Measurements from ENCODE around the gene RAB10.
"Not testable (repeated sequence)": the region's sequence is repeated elsewhere in the genome, so short reads cannot be mapped to it uniquely, and the experiment has no call there.

RAB10 gene

DNA sequence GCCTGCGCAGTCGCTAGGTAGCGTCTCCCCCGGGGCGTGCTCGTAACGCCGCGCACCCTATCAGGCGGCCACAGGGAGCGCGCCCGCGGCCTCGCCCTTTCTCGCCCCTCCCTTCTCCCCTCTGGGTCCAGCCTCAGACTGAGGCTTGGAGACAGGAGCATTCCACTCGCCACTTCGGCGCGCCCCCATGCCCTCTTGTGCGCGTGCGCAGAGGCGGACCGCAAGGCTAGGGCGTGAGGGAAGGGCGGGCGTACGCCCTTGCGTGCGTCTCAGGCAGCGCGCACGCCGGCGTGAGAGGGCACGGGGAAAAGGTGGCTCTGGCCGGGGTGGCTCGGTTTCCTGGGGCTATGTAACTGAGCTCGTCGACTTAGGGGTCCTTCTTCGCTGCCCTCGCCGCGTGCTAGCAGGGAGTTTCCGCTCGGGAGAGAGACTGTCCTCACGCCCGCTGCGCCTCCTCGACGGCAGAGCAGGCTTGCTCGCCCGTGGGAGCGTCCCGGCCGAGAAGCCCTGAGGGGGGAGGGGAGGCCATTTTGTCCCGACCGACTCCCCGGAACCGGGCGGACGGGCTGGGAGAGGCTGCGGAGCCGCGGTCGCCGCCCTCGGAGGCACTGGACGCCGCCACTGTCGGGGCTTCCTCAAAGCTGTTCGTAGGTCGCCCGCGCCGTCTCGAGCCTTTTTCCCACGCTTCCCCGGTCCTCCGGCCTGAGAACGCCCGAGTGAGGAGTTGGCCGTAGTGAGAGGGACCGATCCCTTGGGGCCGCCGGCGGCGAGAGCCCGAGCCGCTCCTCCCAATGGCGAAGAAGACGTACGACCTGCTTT lies at the start of gene RAB10:
Gene RAB10, plus strand, starts transcription at position 267 of the 819 bp plus-strand sequence. Its CDS starts 525 bp downstream, at position 792.
- peak; percentile 90 to 94 for ATAC-seq

DNA sequence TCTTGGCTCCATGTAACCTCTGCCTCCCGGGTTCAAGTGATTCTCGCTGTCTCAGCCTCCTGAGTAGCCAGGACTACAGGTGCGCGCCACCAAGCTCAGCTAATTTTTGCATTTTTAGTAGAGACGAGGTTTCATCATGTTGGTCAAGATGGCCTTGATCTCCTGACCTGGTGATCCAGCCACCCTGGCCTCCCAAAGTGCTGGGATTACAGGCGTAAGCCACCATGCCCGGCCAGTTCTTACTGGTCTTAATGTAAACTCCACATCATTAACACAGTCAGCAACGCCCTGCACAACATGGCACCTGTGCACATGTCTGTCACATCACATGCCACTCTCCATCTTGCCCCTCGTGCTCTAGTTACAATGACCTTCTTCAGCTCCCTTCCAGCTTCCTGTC lies 45.8 kb upstream of the RAB10 start:
- no peak for ATAC-seq

GRCh38 chr2:25989154-25989553 lies 44.7 kb upstream of the RAB10 start:
- ATAC-seq, result no peak

- no peak for ATAC-seq
These were observed 41.9 kb upstream of the RAB10 start for GRCh38 chr2:25991965-25992364.

DNA sequence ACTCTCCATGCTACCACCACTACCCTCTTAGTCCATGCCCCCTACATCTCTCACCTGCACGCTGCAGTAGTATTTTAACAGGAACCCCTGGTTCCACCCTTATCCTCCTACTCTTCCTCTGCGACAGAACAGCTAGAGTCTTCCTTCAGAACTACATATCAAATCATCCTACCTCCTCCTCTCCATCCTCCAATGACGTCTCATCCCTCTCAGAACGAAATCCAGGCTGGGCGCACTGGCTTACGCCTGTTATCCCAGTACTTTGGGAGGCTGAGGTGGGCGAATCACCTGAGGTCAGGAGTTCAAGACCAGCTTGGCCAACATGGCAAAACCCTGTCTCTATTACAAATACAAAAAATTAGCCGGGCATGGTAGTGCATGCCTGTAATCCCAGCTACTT lies 41.3 kb upstream of the RAB10 start:
- no peak for ATAC-seq

DNA sequence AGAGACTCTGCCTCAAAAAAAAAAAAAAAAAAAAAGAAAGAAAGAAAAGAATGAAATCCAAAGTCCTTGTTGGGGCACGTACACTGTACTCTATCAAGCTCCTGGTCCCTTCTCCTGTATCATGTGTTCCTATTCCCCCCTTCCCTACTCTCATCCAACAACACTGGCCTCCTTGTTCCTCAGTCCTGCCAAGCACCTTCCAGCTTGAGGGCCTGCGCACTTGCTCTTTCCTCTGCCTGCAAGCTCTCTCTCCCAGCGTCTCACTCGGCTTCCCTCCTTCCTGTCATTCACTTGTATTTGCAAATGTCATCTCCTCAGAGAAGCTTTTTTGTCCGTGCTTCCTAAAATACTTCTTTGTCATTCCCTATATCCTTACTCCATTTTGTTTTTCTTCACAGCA lies 40.8 kb upstream of the RAB10 start:
- ATAC-seq, result no peak

DNA sequence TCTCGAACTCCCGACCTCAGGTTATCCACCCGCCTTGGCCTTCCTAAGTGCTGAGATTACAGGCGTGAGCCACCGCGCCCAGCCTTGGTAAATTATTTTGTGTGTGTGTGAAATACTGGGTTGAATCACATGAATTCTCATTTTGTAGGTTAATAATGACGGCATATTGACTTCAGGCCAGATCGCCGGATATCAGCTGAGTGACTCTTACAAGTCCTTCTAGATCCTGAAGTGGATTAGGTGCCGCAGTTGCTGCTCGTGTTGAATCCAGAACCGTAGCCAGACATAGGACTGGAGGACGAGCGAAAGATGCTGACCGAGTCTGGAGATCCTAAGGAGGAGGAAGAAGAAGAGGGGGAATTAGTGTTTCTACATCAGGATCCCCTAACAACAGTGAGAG lies 39.4 kb upstream of the RAB10 start:
- no peak for ATAC-seq

DNA sequence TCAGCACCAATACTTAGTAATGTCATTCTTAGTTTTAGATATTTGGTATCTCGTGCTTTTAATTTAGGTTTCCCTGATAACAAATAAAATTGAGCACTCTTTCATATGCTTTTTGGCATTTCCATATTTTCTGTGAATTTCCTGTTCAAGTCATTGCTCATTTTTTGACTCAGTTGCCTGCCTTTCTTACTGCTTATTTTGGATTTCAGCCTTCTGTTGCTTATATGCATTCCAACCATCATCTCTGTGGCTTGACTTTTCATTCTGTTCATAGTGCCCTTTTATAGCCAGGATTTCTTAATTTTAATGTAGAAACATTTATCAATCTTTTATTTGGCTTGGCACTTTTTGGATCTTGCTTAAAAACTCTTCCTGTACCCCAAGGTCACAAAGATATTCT lies 37.0 kb upstream of the RAB10 start:
- no peak for ATAC-seq

GRCh38 chr2:25998816-25999383 lies 35.0 kb upstream of the RAB10 start:
- ATAC-seq, result not testable (repeated sequence)

GRCh38 chr2:25999406-25999805 lies 34.5 kb upstream of the RAB10 start:
- not testable (repeated sequence) for ATAC-seq

DNA sequence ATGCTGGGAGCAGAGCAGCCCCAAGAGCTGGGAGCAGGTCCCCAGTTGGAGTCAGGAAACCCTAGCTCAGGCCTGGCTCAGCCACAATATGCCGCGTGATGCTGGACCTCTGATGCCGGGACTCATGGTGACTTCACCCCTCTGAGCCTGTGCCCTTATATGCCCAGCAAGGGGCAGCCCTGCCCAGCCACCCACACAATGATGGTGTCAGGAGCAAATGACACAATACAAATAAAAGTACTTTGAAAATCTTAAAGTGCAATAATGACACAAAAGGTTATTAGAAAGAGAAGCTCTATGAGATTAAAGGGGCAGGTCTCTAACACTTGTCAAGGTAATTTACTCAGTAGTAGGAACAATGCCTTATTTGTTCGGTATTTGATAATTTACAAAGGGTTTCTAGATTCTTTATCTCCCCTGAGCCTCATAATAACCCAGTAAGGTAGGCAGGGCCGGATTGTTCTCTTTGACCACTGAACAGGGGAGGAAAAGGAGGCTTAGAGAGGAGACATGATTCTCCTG lies 33.3 kb upstream of the RAB10 start:
- no peak for ATAC-seq

GRCh38 chr2:26001743-26002351 lies 32.0 kb upstream of the RAB10 start:
- ATAC-seq, result no peak

GRCh38 chr2:26002632-26003310 lies 31.1 kb upstream of the RAB10 start:
- no peak for ATAC-seq

- no peak for ATAC-seq
These were observed 25.8 kb upstream of the RAB10 start for GRCh38 chr2:26008095-26008494.

GRCh38 chr2:26008851-26009566 lies 24.9 kb upstream of the RAB10 start:
- ATAC-seq, result no peak

DNA sequence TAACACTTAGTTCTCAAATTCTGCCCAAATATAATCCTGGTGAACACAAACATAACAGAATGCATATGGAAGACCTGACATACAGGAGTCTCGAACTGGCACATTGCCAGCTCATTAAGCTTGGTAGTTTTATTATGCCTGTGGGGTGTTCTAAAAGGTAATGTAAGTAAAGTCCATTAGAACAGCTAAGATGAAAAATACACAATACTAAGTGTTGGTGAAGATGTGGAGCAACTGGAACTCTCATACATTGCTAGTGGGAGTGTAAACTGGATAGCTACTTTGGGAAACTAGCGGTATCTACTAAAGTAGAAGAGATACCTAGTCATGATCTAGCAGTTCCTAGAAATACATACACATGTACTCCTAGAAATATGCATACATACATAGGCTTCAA lies 24.3 kb upstream of the RAB10 start:
- ATAC-seq, result no peak

- ATAC-seq, result no peak
These were observed 22.9 kb upstream of the RAB10 start for GRCh38 chr2:26010943-26011342.

- ATAC-seq, result no peak
These were observed 22.3 kb upstream of the RAB10 start for GRCh38 chr2:26011609-26011989.

GRCh38 chr2:26011990-26012856 lies 21.7 kb upstream of the RAB10 start:
- ATAC-seq, result no peak

GRCh38 chr2:26013668-26014067 lies 20.2 kb upstream of the RAB10 start:
- no peak for ATAC-seq

- ATAC-seq, result no peak
These were observed 17.7 kb upstream of the RAB10 start for GRCh38 chr2:26016012-26016705.

Measured in activated CD4-positive, CD25-positive, alpha-beta regulatory T cell treated with anti-CD3 and anti-CD28 coated beads, Interleukin-2, amount 50 U/mL, for 24 hours (primary cell).